ENCODE measurements around the gene GRID1.

GRCh38 chr10:86316990-86317389 lies 49.6 kb downstream of the GRID1 start:
- TF ChIP-seq CTCF (IDR thresholded peaks at IDR 0.05; ENCODE audit: insufficient read depth, low read depth, low read length), result no peak
- no peak for TF ChIP-seq EZH2 (IDR thresholded peaks at IDR 0.05; ENCODE audit: insufficient read depth, low read length)
